Endodermal cell (in vitro differentiated cells): Measurements from ENCODE around the gene TALDO1. TPM values are rescaled to one million over a fixed set of nuclear protein-coding genes. Genes with fewer than 3 reads are reported as not detected.

Experiments
- DNase-seq: peaks from one replicate; pipeline ENCODE4 v3.0.0-alpha.2; 2017
- H3K27ac ChIP-seq: 2 replicates; pipeline ENCODE4 v1.5.1; 2013; ENCODE audit warnings: mild to moderate bottlenecking, low read depth, low read length, moderate library complexity
- H3K27me3 ChIP-seq: 2 replicates; pipeline ENCODE4 v1.6.1; 2013; ENCODE audit warnings: mild to moderate bottlenecking, low read length, moderate library complexity; ENCODE audit not compliant: insufficient read depth, control insufficient read depth, poor library complexity, severe bottlenecking
- H3K36me3 ChIP-seq: 2 replicates; pipeline ENCODE4 v1.7.0; 2013; ENCODE audit warnings: mild to moderate bottlenecking, low read length, moderate library complexity; ENCODE audit not compliant: control insufficient read depth, insufficient read depth
- H3K4me1 ChIP-seq: one replicate; pipeline ENCODE4 v1.7.0; 2013; ENCODE audit warnings: low read length; ENCODE audit not compliant: control insufficient read depth, insufficient read depth
- H3K4me3 ChIP-seq: 2 replicates; pipeline ENCODE4 v1.5.1; 2013; ENCODE audit warnings: mild to moderate bottlenecking, low read length, moderate library complexity
- H3K9ac ChIP-seq: 2 replicates; pipeline ENCODE4 v1.6.1; 2013; ENCODE audit warnings: mild to moderate bottlenecking, low read length, moderate library complexity; ENCODE audit not compliant: poor library complexity, severe bottlenecking; ENCODE audit errors: extremely low read depth
- H3K9me3 ChIP-seq: 2 replicates; pipeline ENCODE4 v1.6.1; 2013; ENCODE audit warnings: mild to moderate bottlenecking, low read length, moderate library complexity; ENCODE audit not compliant: control insufficient read depth
- H3K27ac Mint-ChIP-seq: 2 replicates; pipeline ENCODE4 v1.8.0; 2020; ENCODE audit warnings: mixed read lengths
- H3K27me3 Mint-ChIP-seq: 2 replicates; pipeline ENCODE4 v1.8.0; 2021; ENCODE audit warnings: mild to moderate bottlenecking, mixed read lengths; ENCODE audit not compliant: insufficient read depth
- H3K36me3 Mint-ChIP-seq: 2 replicates; pipeline ENCODE4 v1.8.0; 2020; ENCODE audit warnings: low read depth, mixed read lengths
- H3K4me1 Mint-ChIP-seq: 2 replicates; pipeline ENCODE4 v1.8.0; 2020; ENCODE audit warnings: mixed read lengths
- H3K4me3 Mint-ChIP-seq: 2 replicates; pipeline ENCODE4 v1.8.0; 2020; ENCODE audit warnings: mild to moderate bottlenecking, moderate library complexity, mixed read lengths
- H3K9me3 Mint-ChIP-seq: 2 replicates; pipeline ENCODE4 v1.8.0; 2020; ENCODE audit warnings: mild to moderate bottlenecking, mixed read lengths
- CTCF ChIP-seq: fragments of 200-600 bp; sonication (generic); conservative IDR thresholded peaks from 2 replicates; pipeline ENCODE4 v1.5.0; 2021; ENCODE audit warnings: antibody characterized with exemption, mild to moderate bottlenecking
- WGBS, 2 experiments: methylation state at CpG; one replicate each; pipeline versions ENCODE4 v1.1.5 to v1.1.7; 2013; ENCODE audit warnings: missing lambda C conversion rate in 2 of 2, mixed read lengths in 1 of 2; ENCODE audit not compliant: insufficient coverage in 1 of 2, insufficient read length in 1 of 2; 5-methylcytosine and 5-hydroxymethylcytosine counted together
- total RNA-seq, 2 donors: library from RNA; stranded (reverse); fragmentation: NEBNext Ultra II Directional in 1 of 2; extraction: Animal tissue kit (Norgen Biotek cat#: 25700) in 1 of 2; gene quantifications; 2 replicates in 1 of 2; 3 replicates in 1 of 2; pipeline ENCODE4 v1.2.1, GENCODE V29; 2021

Gene TALDO1
- total RNA-seq, 2 donors from 2014 or later, result 177 to 221 TPM

GRCh38 chr11:794766-795633 is 47.7 kb downstream of the TALDO1 start:
- no peaks in the 10 kb centered on the region for H3K27me3 Mint-ChIP-seq
- Histone ChIP-seq H3K4me3 (no peak overlapping the region), H3K9me3 (no peaks in the 10 kb centered on the region), H3K4me1 (peaks cover 4% of the 10 kb centered on the region), H3K27ac (no peak overlapping the region), H3K9ac (no peak overlapping the region), H3K36me3 (peaks cover 8% of the 10 kb centered on the region), H3K27me3 (no peaks in the 10 kb centered on the region)
- H3K9me3 Mint-ChIP-seq, result no peaks in the 10 kb centered on the region
- no peak overlapping the region for H3K27ac Mint-ChIP-seq
- H3K4me1 Mint-ChIP-seq, result peaks cover 4% of the 10 kb centered on the region
- DNase-seq, result no peak
- WGBS, 2 experiments, result 90 to 95% methylated on average over 12 to 36 of the region's 38 CpGs
- no peak for TF ChIP-seq CTCF
- no peak overlapping the region for H3K4me3 Mint-ChIP-seq
- H3K36me3 Mint-ChIP-seq, result peaks cover 10% of the 10 kb centered on the region

GRCh38 chr11:795634-796564 is 48.6 kb downstream of the TALDO1 start:
- Mint-ChIP-seq H3K4me3 (no peak overlapping the region), H3K36me3 (peaks cover 13% of the 10 kb centered on the region), H3K27ac (no peak overlapping the region), H3K4me1 (peaks cover 4% of the 10 kb centered on the region), H3K27me3 (no peaks in the 10 kb centered on the region), H3K9me3 (no peaks in the 10 kb centered on the region)
- H3K27me3 ChIP-seq, result no peaks in the 10 kb centered on the region
- H3K9ac ChIP-seq, result no peak overlapping the region
- H3K36me3 ChIP-seq, result peaks cover 8% of the 10 kb centered on the region
- H3K4me3 ChIP-seq, result peak overlapping the region; percentile 87
- peaks cover 4% of the 10 kb centered on the region for H3K4me1 ChIP-seq
- peak; percentile 77 for DNase-seq
- H3K9me3 ChIP-seq, result no peaks in the 10 kb centered on the region
- no peak for TF ChIP-seq CTCF
- 73 to 75% methylated on average over 10 to 22 of the region's 26 CpGs for WGBS, 2 experiments
- peak overlapping the region; percentile 41 for H3K27ac ChIP-seq

- Histone ChIP-seq H3K27me3 (no peaks in the 10 kb centered on the region), H3K36me3 (peaks cover 8% of the 10 kb centered on the region), H3K4me3 (peak overlapping the region; percentile 87), H3K4me1 (peaks cover 4% of the 10 kb centered on the region), H3K9ac (peak overlapping the region; percentile 74), H3K9me3 (no peaks in the 10 kb centered on the region), H3K27ac (peak overlapping the region; percentile 95)
- H3K36me3 Mint-ChIP-seq, result peaks cover 10% of the 10 kb centered on the region
- no peak for DNase-seq
- H3K9me3 Mint-ChIP-seq, result no peaks in the 10 kb centered on the region
- WGBS, 2 experiments, result 44 to 59% methylated on average over 12 to 18 of the region's 18 CpGs
- H3K4me1 Mint-ChIP-seq, result peaks cover 4% of the 10 kb centered on the region
- peak overlapping the region; percentile 85 for H3K27ac Mint-ChIP-seq
- no peak for TF ChIP-seq CTCF
- H3K27me3 Mint-ChIP-seq, result no peaks in the 10 kb centered on the region
- peak overlapping the region; percentile 76 for H3K4me3 Mint-ChIP-seq
These were observed 49.5 kb downstream of the TALDO1 start for GRCh38 chr11:796565-797295.
